Measurements from ENCODE around the gene CAND2.
"Not testable (repeated sequence)": the region's sequence is repeated elsewhere in the genome, so short reads cannot be mapped to it uniquely, and the experiment has no call there.

Gene CAND2

DNA sequence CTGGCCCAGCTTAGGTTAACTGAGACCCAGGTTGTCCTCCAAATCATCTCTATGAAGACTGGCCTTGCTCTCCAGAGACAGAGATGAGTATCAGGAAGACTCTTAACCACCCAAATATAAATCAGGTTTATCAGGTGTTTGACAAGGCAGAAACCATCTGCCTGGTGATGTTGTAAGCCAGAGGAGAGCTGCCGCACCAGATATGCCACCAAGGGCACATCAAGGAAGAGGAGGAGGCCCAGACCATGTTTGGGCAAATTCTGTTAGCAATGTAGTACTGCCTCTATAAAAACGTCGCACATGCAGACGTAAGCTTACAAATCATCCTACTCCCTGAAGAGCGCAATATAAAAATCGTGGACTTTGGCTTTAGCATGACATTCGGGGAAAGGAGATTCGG is 65.9 kb downstream of the CAND2 start:
- DNase-seq (ENCODE audit: low spot score) = no peak

DNA sequence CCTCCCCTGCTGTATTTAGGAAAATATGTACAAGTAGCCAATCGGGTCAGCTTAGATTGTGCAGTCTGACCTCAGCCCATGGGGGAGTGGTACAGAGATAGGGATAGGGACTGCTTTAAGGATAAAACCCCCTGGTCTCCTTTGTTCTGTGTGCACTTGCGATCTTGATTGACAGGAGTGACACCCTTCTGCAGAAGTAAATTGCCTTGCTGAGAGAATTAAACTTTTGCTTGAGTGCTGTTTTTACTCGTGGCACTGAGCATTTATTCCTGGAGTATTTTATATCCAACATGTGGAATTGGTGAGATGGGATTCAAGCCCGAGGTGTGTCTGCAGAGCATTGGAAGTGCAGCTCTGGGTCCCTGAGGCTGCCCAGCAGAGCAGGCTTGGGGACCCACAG is 68.8 kb downstream of the CAND2 start:
- no peak for DNase-seq (ENCODE audit: low spot score)

DNA sequence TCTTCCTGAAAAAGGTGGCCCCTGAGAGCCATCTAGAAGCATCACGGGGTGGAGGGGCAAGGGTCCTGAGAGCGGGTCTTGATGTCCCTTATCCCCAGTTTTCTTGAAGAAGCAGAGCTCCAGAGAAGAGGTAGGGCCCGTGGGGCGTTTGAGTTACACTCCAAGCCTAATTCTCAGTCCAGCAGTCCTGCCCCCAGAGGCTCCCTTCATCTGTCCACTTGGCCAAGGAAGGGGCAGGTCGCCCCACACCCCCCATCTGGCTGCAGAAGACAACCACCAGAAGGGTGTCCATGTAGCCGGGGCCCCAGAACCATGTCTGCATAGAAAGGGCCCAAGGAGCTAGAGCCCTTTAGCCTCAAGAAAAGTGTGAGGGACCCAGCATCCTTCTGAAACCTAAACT is 70.4 kb downstream of the CAND2 start:
- DNase-seq (ENCODE audit: low spot score) = no peak

DNA sequence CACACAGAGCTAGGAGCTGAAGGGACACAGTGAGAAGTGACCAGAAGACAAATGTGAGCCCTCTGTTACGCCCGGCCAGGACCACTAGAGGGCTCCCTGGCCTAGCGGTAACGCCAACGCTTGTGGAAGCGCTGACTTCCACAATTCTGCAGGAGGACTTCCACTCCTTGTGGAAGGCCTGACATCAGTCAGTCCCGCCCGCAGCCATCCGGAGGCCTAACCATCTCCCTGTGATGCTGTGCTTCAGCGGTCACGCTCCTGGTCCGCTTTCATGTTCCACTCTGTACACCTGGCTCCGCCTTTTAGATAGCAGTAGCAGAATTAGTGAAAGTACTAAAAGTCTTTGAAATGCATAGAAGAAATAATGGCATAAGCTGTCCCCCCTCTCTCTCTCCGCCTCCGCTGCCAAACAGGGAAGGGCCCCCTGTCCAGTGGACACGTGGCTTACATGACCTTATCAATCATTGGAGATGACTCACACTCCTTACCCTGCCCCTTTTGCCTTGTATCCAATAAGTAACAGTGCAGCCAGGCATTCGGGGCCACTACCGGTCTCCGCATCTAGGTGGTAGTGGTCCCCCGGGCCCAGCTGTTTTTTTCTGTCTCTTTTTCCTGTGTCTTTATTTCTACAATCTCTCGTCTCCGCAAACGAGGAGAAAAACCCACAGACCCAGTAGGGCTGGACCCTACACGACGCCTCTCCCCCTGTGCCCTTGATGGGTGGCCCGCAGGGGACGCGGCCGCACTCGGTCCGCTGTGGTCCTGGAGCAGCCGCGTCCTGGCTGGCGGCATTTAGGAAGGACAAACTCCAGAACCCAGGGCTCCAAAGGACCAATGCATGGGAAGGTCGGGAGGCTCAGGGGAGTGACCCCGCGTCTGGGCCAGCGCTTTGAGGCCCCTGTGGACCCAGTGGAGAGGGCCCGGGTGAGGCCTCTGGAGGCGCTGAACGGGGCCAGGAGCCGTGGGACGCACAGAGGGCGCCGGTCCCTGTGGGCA is 71.9 kb downstream of the CAND2 start:
- peak; percentile 60 for DNase-seq (ENCODE audit: low spot score)

DNA sequence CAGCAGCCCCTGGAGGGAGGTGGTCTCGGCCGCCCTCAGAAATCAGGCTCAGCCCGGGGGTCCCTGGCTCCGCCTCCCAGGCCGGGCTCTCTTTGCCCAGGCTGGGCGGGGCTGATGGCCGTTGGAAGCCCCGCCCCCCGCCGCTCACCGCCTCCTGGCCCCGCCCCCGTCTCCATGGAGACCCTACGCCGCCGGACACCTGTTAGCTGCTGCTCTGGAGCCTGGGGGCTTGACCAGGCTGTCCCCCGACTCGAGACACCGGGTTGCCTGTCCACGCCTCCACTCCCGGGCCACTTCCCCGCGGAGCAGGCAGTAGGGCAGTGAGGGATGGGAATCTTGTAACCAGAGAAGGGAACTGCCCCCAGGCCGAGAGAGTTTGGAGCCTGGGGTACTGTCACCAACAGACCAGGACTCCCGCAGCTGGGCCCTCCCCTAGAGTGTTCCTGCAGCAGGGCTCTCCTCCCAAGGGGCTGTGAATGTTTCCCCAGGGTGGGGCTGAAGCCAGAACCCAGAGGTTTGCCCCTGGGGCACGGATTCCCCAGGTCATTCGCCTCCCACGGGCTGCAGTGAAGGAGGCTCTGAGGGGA is 72.6 kb downstream of the CAND2 start:
- DNase-seq (ENCODE audit: low spot score) = no peak

DNA sequence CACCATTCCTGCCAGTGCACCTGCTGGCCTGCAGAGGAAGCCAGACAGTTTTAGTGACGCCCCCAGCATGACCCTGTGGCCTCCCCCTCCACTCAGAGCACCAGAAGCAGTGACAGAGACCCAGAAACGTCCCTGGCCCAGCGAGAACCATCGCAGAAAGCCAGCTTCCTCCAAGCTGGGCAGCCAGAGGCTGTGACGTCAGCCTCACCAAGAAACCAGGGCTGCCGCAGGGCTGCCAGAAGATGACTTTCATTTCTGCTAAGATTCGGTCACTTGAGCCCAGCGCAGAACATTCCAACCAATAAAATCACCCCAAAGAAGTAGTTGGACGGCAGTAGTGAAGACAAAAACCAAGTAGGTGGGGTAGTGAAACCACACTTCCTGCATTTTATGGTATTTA is 74.5 kb downstream of the CAND2 start:
- DNase-seq (ENCODE audit: low spot score) = no peak

DNA sequence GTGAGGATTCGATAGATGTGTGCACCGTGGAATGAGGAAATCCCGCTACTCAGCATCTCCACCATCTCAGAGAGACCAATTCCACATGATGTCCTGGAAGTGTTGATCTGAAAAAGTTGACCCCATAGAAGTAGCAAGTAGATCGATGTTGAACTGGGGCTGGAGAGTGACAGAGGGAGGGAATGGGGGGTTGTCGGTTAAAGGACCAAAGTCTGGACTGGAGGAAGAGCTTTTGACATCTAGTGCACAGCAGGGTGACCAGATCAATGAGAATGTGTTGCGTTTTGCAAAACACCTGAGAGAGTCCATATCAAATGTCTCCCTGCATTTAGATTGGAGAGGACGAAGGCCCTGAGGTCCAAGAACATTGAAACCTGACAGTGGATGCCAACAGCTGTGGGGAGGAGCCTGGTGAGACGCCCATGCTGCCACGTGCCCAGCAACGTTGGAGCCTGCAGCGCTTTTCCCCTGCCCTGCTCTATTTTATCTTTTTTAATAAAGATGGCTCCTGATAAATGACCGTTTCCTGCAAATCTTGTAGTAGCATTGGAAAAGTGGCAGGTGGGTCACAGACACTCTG is 75.0 kb downstream of the CAND2 start:
- DNase-seq (ENCODE audit: low spot score) = no peak

DNA sequence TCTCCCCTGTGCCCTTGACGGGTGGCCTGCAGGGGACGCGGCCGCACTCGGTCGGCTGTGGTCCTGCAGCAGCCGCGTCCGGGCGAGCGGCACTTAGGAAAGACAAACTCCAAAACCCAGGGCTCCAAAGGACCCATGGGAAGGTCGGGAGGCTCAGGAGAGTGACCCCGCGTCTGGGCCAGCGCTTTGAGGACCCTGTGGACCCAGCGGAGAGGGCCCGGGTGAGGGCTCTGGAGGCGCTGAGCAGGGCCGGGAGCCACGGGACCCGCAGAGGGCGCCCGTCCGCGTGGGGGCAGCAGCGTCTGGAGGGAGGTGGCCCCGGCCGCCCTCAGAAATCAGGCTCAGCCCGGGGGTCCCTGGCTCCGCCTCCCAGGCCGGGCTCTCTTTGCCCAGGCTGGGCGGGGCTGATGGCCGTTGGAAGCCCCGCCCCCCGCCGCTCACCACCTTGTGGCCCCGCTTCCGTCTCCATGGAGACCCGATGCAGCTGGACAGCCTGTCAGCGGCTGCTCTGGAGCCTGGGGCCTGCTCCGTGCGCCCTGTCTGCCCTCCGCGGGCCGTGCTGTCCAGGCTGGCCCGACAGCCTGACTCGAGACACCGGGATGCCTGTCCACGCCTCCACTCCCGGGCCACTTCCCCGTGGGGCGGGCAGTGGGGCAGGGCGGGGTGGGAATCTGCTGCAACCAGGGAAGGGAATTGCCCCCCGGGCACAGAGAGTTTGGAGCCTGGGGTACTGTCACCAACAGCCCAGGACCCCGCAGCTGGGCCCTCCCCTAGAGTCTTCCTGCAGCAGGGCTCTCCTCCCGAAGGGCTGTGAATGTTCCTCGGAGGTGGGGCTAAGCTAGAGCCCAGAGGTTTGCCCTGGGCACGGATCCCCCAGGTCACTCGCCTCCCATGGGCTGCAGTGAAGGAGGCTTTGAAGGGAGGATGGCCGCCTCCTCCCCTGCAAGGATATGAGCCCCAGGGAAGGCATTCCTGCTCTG is 79.7 kb downstream of the CAND2 start:
- DNase-seq (ENCODE audit: low spot score) = no peak

DNA sequence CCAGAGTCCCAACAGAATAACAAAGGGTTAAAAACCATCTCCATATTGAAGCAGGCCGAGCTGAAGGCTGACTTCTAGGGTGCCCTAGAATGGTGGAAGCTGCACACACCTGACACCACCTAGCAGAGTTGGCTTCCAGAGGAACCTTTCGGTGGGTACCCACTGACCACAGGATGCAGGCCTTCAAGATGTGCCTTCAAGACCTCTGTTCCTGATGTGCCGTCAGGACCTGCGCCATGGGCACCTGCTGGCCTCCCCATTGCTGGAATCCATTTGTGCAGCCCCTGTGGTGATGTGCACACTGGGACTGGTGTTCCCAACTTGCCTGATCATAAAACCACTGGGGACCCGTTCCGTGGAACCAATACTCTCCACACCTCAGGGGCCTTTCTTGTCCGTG is 80.6 kb downstream of the CAND2 start:
- DNase-seq (ENCODE audit: low spot score) = no peak

DNA sequence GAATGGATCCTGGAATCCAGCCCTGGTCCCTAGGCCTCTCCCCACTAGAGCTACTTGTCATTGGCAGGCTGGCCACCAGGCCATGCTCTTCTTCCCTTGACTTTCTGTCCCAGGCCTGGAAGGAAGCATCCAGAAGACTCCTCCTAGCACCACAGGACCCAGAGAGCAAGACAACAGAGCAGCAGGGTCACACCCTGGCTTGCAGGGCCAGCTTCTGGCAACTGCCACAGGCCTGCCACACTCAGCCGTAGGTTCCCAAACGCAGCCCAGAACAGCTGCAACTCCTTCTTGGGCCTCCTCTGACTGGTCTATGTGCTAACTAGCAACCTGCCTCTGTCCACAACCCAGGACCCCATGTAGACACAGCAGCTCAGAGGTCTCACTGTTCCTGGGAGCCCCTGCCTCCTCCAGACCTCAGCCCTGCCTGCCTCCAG is 81.7 kb downstream of the CAND2 start:
- DNase-seq (ENCODE audit: low spot score) = no peak

DNA sequence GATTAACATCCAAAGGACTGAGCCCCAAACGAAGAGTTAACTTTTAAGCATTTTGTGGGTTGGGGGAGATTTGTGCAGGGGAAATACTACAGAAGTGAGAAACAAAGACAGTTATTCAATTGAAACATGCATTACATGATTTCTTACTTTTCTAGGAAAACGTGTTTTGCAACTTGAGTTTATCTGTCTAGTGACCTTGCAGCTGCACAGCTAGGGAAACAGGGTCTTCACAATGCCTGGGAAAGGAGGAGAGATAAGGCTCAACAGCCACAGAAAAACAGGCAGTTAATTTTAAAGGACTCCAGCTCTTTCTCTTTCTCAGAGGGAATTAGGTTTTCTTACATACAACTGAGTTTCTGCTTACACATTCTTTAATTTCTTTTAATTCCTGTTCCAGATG is 82.3 kb downstream of the CAND2 start:
- not testable (repeated sequence) for DNase-seq (ENCODE audit: low spot score)

DNA sequence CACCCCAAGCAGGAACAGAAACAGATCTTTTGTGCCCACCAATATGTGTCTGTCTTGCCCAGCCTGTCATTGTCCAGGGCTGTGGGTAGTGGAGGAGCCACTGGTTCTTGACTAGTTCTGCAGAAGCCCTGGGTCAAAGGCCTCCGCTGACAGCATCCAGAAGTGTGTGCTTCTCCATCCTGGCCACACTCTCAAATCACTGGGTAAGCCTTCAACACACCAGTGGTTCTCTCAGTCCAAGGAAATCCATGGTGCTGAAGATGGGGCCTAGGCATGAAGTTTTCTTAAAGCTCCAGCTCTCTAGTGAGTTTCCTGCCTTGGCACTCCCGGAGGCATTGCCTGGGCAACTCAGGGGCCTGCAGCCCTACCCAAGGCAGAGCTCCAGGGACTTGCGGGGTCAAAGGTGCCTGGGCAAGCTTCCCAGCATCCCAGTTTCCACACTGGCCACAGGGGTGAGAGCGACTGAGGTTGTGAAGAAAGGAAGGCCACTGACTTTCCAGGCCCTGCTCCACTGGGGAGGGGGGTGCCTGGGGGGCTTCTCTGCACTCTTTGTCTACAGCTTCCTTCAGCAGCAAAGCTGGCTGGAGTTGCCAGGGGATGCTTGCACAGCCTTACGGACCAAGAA is 82.8 kb downstream of the CAND2 start:
- DNase-seq (ENCODE audit: low spot score) = no peak

DNA sequence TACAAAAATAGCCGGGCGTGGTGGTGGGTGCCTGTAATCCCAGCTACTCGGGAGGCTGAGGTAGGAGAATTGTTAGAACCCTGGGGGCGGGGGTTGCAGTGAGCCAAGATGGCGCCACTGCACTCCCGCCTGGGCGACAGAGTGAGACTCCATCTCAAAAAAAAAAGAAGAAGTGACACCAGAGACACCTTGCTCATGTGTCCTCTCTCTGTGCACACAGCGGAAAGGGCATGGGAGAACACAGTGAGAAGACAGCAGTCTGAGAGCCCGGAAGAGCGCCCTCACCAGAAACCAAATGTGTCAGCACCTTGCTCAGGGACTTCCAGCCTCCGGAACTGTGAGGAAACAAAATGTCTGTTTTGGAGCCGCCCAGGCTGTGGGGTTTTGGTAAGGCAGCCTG is 85.4 kb downstream of the CAND2 start:
- not testable (repeated sequence) for DNase-seq (ENCODE audit: low spot score)

DNA sequence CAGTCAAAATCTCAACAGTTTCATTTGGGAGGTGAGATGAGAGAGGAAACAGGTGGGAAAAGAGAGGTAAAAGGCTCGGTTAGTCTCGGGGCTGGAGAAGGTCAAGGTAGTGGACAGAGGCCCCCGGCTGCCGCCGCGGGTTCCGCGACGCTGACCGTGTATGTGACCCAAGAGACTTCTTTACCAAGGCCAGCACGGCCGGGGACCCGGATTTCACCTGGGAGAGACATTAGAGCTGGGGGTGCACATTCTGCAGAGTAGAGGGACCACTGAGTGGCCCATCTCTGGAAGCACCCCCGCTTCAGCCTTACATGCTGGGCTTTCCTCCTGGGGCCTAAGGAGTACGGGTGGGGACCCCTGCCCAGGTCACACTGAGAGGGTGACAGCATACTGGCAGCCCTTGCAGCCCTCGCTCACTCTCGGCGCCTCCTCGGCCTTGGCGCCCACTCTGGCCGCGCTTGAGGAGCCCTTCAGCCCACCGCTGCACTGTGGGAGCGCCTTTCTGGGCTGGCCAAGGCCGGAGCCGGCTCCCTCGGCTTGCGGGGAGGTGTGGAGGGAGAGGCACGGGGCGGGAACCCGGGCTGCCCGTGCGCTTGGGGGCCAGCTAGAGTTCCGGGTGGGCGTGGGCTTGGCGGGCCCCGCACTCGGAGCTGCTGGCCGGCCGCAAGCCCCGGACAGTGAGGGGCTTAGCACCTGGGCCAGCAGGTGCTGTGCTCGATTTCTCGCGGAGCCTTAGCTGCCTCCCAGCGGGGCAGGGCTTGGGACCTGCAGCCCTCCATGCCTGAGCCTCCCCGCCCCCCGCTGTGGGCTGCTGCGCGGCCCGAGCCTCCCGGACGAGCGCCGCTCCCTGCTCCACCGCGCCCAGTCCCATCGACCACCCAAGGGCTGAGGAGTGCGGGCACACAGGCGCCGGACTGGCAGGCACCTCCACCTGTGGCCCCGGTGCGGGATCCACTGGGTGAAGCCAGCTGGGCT is 86.1 kb downstream of the CAND2 start:
- no peak for DNase-seq (ENCODE audit: low spot score)

DNA sequence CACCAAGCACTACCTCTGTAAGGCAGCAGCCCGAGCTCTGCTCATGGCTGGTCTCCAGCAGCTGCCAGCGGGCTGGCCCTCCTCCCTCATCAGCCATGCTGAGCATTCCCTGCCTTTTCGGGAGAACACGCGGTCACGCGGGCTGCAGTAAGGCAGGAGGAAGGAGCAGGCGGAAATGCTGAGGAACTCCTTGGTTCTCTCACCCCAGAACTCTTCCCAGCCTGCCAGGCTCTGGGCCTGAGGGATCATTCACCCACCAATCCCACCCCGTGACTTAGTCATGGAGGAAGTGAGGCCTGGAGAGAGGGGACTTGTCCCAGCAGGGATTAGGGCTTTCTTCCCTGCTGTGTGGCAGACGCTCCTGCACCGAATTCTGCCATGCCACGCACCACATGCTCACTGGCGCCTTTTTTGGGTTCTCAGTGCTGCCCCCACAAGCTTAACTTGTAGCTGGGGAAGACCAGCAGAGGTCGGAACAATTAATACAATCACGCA is 87.8 kb downstream of the CAND2 start:
- DNase-seq (ENCODE audit: low spot score) = no peak
